ENCODE data around the gene CASZ1. TPM values are rescaled to one million over a fixed set of nuclear protein-coding genes. Genes with fewer than 3 reads are reported as not detected.

CASZ1 gene
- total RNA-seq, 1 donor from 2014 or later = 4.0 TPM

DNA sequence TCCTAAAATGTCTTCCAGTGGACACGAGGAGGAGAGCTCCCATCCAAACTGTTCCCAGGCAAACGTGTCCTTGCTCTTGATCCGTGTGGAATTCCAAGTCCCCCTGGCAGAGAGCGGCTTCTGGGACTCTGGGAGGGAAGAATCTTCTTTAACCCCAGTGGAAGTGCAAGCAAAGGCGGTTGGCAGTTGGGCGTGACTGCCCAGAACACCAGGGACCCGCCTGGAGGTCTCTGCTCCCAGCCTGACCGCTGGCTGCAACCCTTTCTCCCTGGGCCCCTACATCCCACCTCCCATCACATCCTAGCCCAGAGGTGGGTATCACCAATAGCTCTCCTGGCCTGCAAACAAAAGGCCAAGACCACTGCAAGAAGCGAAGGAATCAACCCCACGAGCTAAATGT, 17.8 kb downstream of the CASZ1 start:
- H3K4me3 Mint-ChIP-seq (ENCODE audit: unreplicated experiment) = no peak overlapping the region
- Histone ChIP-seq H3K9ac (ENCODE audit: low read length) (no peak overlapping the region), H3K27ac (ENCODE audit: low read depth, low read length) (no peak overlapping the region), H3K4me2 (ENCODE audit: low read length) (no peak overlapping the region), H3K79me2 (ENCODE audit: insufficient read depth, low read length) (no peaks in the 10 kb centered on the region), H4K20me1 (ENCODE audit: insufficient read depth, low read length) (no peaks in the 10 kb centered on the region), H3K4me1 (ENCODE audit: insufficient read depth, low read length) (peaks cover 8% of the 10 kb centered on the region), H3K4me3 (ENCODE audit: insufficient read depth, low read depth, low read length) (no peak overlapping the region), H3K36me3 (ENCODE audit: insufficient read depth, low read length) (no peaks in the 10 kb centered on the region), H3K27me3 (ENCODE audit: insufficient read depth, low read length) (peaks cover 12% of the 10 kb centered on the region), H2AFZ (ENCODE audit: low read depth, low read length) (no peak overlapping the region), H3K9me3 (ENCODE audit: insufficient read depth, low read depth, low read length) (no peaks in the 10 kb centered on the region)
- H3K36me3 Mint-ChIP-seq (ENCODE audit: low read depth, unreplicated experiment) = no peaks in the 10 kb centered on the region
- FAIRE-seq (no peak), DNase-seq (ENCODE audit: low read depth) (no peak)
- no peak for TF ChIP-seq EZH2 (IDR thresholded peaks at IDR 0.05; ENCODE audit: insufficient read depth, low read length)
- TF ChIP-seq, protein P1, sequence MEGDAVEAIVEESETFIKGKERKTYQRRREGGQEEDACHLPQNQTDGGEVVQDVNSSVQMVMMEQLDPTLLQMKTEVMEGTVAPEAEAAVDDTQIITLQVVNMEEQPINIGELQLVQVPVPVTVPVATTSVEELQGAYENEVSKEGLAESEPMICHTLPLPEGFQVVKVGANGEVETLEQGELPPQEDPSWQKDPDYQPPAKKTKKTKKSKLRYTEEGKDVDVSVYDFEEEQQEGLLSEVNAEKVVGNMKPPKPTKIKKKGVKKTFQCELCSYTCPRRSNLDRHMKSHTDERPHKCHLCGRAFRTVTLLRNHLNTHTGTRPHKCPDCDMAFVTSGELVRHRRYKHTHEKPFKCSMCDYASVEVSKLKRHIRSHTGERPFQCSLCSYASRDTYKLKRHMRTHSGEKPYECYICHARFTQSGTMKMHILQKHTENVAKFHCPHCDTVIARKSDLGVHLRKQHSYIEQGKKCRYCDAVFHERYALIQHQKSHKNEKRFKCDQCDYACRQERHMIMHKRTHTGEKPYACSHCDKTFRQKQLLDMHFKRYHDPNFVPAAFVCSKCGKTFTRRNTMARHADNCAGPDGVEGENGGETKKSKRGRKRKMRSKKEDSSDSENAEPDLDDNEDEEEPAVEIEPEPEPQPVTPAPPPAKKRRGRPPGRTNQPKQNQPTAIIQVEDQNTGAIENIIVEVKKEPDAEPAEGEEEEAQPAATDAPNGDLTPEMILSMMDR (IDR thresholded peaks at IDR 0.05; ENCODE audit: insufficient read depth, low read depth, low read length) = no peak
- H3K9me3 Mint-ChIP-seq (ENCODE audit: unreplicated experiment) = no peaks in the 10 kb centered on the region
- peaks cover 34% of the 10 kb centered on the region for H3K27me3 Mint-ChIP-seq (ENCODE audit: low read depth, unreplicated experiment)
- H3K4me1 Mint-ChIP-seq (ENCODE audit: low read depth, unreplicated experiment) = no peaks in the 10 kb centered on the region
- H3K27ac Mint-ChIP-seq (ENCODE audit: unreplicated experiment) = no peak overlapping the region

DNA sequence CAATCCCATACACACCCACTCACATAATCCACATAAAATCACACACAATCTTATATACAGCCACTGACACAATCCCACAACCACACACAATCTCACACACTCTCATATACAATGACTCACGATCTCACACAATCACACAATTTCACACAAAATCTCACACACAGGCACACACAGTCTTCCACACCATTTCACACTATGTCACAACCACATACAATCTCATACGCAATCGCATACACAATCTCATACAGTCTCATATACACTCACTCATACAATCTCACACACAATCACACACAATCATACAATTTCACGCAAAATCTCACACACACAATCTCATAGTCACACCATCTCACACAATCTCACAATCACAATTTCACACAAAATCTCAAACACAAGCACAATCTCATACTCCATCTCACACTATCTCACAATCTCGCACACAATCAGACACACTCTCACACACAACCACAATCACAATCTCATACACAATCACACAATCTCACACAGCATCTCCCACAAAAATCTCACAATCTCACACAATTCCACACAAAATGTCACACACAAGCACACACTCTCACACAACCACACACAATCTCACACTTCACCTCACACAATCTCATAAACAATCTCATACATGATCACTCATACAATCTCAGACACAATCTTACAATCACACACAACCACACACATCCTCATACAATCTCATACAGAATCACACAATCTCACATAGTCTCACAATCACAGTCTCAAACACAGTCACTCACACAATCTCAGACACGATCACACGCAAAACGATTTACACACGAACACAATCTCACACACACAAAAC, 18.5 kb downstream of the CASZ1 start:
- Histone ChIP-seq H3K4me1 (ENCODE audit: insufficient read depth, low read length) (peaks cover 8% of the 10 kb centered on the region), H4K20me1 (ENCODE audit: insufficient read depth, low read length) (no peaks in the 10 kb centered on the region), H3K79me2 (ENCODE audit: insufficient read depth, low read length) (no peaks in the 10 kb centered on the region), H3K27ac (ENCODE audit: low read depth, low read length) (no peak overlapping the region), H3K4me3 (ENCODE audit: insufficient read depth, low read depth, low read length) (no peak overlapping the region), H3K36me3 (ENCODE audit: insufficient read depth, low read length) (no peaks in the 10 kb centered on the region), H3K4me2 (ENCODE audit: low read length) (no peak overlapping the region), H3K9me3 (ENCODE audit: insufficient read depth, low read depth, low read length) (no peaks in the 10 kb centered on the region), H2AFZ (ENCODE audit: low read depth, low read length) (no peak overlapping the region), H3K27me3 (ENCODE audit: insufficient read depth, low read length) (peaks cover 14% of the 10 kb centered on the region), H3K9ac (ENCODE audit: low read length) (no peak overlapping the region)
- H3K27me3 Mint-ChIP-seq (ENCODE audit: low read depth, unreplicated experiment) = peaks cover 33% of the 10 kb centered on the region
- peak; percentile 52 for FAIRE-seq
- no peaks in the 10 kb centered on the region for H3K9me3 Mint-ChIP-seq (ENCODE audit: unreplicated experiment)
- H3K36me3 Mint-ChIP-seq (ENCODE audit: low read depth, unreplicated experiment) = no peaks in the 10 kb centered on the region
- no peak overlapping the region for H3K27ac Mint-ChIP-seq (ENCODE audit: unreplicated experiment)
- DNase-seq (ENCODE audit: low read depth) = no peak
- TF ChIP-seq, protein P1 (IDR thresholded peaks at IDR 0.05; ENCODE audit: insufficient read depth, low read depth, low read length) = no peak
- no peak for TF ChIP-seq EZH2 (IDR thresholded peaks at IDR 0.05; ENCODE audit: insufficient read depth, low read length)
- no peaks in the 10 kb centered on the region for H3K4me1 Mint-ChIP-seq (ENCODE audit: low read depth, unreplicated experiment)
- H3K4me3 Mint-ChIP-seq (ENCODE audit: unreplicated experiment) = no peak overlapping the region
